ENCODE measurements around the gene OR52E1.

GRCh38 chr11:5102246-5102645 is 32.9 kb downstream of the OR52E1 start:
- TF ChIP-seq GATA2 (IDR thresholded peaks at IDR 0.05; ENCODE audit: low read depth, low read length) (no peak), GATA3 (IDR thresholded peaks at IDR 0.05; ENCODE audit: low read depth, low read length) (no peak)
